Neural progenitor cell (in vitro differentiated cells): Measurements from ENCODE around the gene HPSE2. TPM values are rescaled to one million over a fixed set of nuclear protein-coding genes. Genes with fewer than 3 reads are reported as not detected.
A peak's percentile ranks its signal among the peaks of the same experiment; 100 is the strongest.

Source experiments
- DNase-seq: peaks from one replicate; pipeline ENCODE4 v3.0.0-alpha.2; 2016; ENCODE audit warnings: low spot score
- H2AFZ ChIP-seq: fragments of 200-600 bp; sonication (generic); replicated peaks from 2 replicates; pipeline ENCODE4 v1.6.1; 2016; ENCODE audit warnings: antibody characterized with exemption
- H3F3A ChIP-seq: fragments of 200-600 bp; sonication (generic); 2 replicates; pipeline ENCODE4 v1.6.1; 2016; ENCODE audit warnings: antibody characterized with exemption, low read depth
- H3K27ac ChIP-seq: fragments of 200-600 bp; sonication (generic); 2 replicates; pipeline ENCODE4 v1.5.1; 2016; ENCODE audit warnings: mild to moderate bottlenecking
- H3K27me3 ChIP-seq: fragments of 200-600 bp; sonication (generic); 2 replicates; pipeline ENCODE4 v1.6.1; 2016; ENCODE audit warnings: mild to moderate bottlenecking, moderate library complexity
- H3K36me3 ChIP-seq: fragments of 200-600 bp; sonication (generic); 2 replicates; pipeline ENCODE4 v1.5.1; 2016
- H3K4me1 ChIP-seq: fragments of 200-600 bp; sonication (generic); 2 replicates; pipeline ENCODE4 v1.6.1; 2016; ENCODE audit warnings: mixed run types
- H3K4me2 ChIP-seq: fragments of 200-600 bp; sonication (generic); 2 replicates; pipeline ENCODE4 v1.6.1; 2016
- H3K4me3 ChIP-seq: fragments of 200-600 bp; sonication (generic); 2 replicates; pipeline ENCODE4 v1.5.1; 2016
- H3K79me2 ChIP-seq: fragments of 200-600 bp; sonication (generic); 2 replicates; pipeline ENCODE4 v1.6.1; 2016; ENCODE audit warnings: low read depth
- H3K9ac ChIP-seq: fragments of 200-600 bp; sonication (generic); 2 replicates; pipeline ENCODE4 v1.6.1; 2016
- H3K9me3 ChIP-seq: fragments of 200-600 bp; sonication (generic); 2 replicates; pipeline ENCODE4 v1.5.1; 2016; ENCODE audit warnings: low read depth
- H4K20me1 ChIP-seq: fragments of 200-600 bp; sonication (generic); 2 replicates; pipeline ENCODE4 v1.6.1; 2016; ENCODE audit warnings: low read depth
- H3K27ac Mint-ChIP-seq: 3 replicates; pipeline ENCODE4 v1.8.0; 2021; ENCODE audit warnings: mixed read lengths
- H3K27me3 Mint-ChIP-seq: 2 replicates; pipeline ENCODE4 v1.8.0; 2022; ENCODE audit warnings: low read depth, mild to moderate bottlenecking, inconsistent platforms, moderate library complexity, mixed read lengths; ENCODE audit not compliant: insufficient read depth
- H3K36me3 Mint-ChIP-seq: 3 replicates; pipeline ENCODE4 v1.8.0; 2021; ENCODE audit warnings: mixed read lengths
- H3K4me1 Mint-ChIP-seq: 3 replicates; pipeline ENCODE4 v1.8.0; 2021; ENCODE audit warnings: mixed read lengths
- H3K4me3 Mint-ChIP-seq: 3 replicates; pipeline ENCODE4 v1.8.0; 2021; ENCODE audit warnings: mild to moderate bottlenecking, moderate library complexity, mixed read lengths
- H3K9me3 Mint-ChIP-seq: 3 replicates; pipeline ENCODE4 v1.8.0; 2020; ENCODE audit warnings: mixed read lengths
- EZH2 ChIP-seq: fragments of 200-600 bp; sonication (generic); IDR thresholded peaks from 2 replicates; pipeline ENCODE4 v1.6.1; 2017; ENCODE audit warnings: antibody characterized with exemption, mild to moderate bottlenecking, moderate library complexity
- EZH2phosphoT487 ChIP-seq: fragments of 200-600 bp; sonication (generic); IDR thresholded peaks from 2 replicates; pipeline ENCODE4 v1.6.1; 2017; ENCODE audit warnings: antibody characterized with exemption
- total RNA-seq: library from RNA; depleted of rRNA; stranded (reverse); fragments of >200 nt; gene quantifications from 2 replicates; pipeline ENCODE4 v1.2.3, GENCODE V29; 2015; ENCODE audit warnings: low replicate concordance
- TF ChIP-seq, protein P1 (sequence below): fragments of 200-600 bp; sonication (generic); IDR thresholded peaks from 2 replicates; pipeline ENCODE4 v1.5.1; 2017; ENCODE audit warnings: antibody characterized with exemption, mild to moderate bottlenecking

Gene HPSE2
- total RNA-seq, 1 donor from 2014 or later = 3.4 TPM

DNA sequence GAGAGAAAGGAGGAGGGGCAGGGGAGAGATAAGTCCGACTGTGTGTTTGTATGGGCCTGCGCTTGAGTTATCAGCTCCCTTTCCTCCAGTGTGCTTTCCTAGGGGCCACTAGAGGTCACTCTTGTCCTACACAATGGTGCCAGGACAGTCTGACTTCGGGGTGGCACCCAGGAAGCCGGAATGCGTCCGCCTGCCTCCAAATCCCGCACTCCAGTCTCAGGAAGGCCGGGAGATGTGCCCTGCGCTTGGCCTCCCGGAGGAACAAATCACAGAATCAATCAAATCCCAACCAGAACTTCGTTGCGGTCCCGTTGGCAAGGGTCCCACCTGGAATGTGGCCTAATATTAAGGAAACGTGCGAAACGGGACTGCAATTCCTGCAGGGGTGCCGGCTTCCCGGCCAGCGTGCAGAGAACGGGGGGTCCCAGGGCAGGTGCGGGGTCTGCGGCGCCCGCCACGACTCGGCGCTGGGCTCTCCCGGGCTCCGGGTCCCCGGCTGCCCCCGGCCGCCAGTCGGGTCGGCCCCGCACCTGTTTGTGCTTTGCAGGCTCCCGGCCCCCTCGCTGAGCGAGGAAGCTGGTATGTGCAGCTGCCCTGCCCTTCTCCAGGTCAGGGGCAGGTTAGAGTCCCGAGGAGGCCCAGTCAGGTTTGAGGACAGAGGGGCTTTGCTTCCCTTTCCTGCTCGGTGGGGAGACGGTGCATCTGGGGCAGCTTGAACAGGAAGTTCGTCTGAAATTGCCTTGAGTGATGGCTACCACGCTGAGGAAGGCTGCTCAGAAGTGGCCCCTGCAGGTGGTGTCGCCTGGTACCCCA lies 767.9 kb downstream of the HPSE2 start:
- H3K4me2 ChIP-seq = peak overlapping the region; percentile 71
- peaks cover 40% of the 10 kb centered on the region for H3K27me3 ChIP-seq
- H3K4me3 ChIP-seq = peak overlapping the region; percentile 39
- no peak overlapping the region for H3K9ac ChIP-seq
- H4K20me1 ChIP-seq = no peaks in the 10 kb centered on the region
- Mint-ChIP-seq H3K9me3 (no peaks in the 10 kb centered on the region), H3K4me1 (peaks cover 49% of the 10 kb centered on the region), H3K27ac (peak overlapping the region; percentile 94), H3K4me3 (peak overlapping the region; percentile 78), H3K27me3 (peaks cover 6% of the 10 kb centered on the region), H3K36me3 (no peaks in the 10 kb centered on the region)
- DNase-seq = peak; percentile 93
- no peaks in the 10 kb centered on the region for H3K79me2 ChIP-seq
- H3K4me1 ChIP-seq = peaks cover 33% of the 10 kb centered on the region
- no peak overlapping the region for H3K27ac ChIP-seq
- H3K36me3 ChIP-seq = no peaks in the 10 kb centered on the region
- no peaks in the 10 kb centered on the region for H3K9me3 ChIP-seq
- TF ChIP-seq EZH2phosphoT487 (no peak), EZH2 (peak; percentile 35)
- TF ChIP-seq, protein P1, sequence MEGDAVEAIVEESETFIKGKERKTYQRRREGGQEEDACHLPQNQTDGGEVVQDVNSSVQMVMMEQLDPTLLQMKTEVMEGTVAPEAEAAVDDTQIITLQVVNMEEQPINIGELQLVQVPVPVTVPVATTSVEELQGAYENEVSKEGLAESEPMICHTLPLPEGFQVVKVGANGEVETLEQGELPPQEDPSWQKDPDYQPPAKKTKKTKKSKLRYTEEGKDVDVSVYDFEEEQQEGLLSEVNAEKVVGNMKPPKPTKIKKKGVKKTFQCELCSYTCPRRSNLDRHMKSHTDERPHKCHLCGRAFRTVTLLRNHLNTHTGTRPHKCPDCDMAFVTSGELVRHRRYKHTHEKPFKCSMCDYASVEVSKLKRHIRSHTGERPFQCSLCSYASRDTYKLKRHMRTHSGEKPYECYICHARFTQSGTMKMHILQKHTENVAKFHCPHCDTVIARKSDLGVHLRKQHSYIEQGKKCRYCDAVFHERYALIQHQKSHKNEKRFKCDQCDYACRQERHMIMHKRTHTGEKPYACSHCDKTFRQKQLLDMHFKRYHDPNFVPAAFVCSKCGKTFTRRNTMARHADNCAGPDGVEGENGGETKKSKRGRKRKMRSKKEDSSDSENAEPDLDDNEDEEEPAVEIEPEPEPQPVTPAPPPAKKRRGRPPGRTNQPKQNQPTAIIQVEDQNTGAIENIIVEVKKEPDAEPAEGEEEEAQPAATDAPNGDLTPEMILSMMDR = peak; percentile 87
- H2AFZ ChIP-seq = peak overlapping the region; percentile 57
- peaks cover 9% of the 10 kb centered on the region for H3F3A ChIP-seq

DNA sequence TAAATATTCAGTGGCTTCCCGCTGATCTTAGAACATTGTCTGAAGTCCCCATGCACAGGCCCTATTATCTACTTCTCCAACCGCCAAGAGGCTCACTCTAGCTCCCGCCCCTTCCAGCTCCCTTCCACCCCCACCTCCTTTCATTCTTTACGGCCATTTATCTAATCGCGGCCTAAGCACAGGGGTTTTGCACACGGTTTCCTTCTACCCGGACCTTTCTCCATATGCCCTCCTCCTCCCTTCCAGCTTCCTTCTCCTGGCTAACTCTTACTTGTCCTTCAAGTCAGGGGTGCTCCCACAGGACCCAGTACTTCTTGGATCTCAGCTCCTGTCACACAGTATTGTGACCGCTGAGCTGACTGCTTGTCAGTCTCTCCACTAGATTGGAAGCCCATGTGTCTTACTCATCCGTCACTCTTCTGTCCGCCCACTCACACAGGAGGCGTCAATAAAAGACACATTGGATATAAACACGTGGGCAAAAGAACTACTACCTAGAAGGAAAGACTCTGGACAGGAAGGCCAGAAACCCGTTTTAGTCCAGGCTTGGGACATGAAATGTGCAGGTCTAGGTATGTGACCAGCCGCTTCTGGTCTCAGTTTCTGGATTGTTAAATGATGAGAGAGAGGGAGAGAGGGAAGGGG lies 768.7 kb downstream of the HPSE2 start:
- TF ChIP-seq EZH2phosphoT487 (no peak), EZH2 (no peak)
- TF ChIP-seq, protein P1 = no peak
- Histone ChIP-seq H4K20me1 (no peaks in the 10 kb centered on the region), H3K4me1 (peaks cover 26% of the 10 kb centered on the region), H3F3A (peaks cover 3% of the 10 kb centered on the region), H3K4me2 (no peak overlapping the region), H3K4me3 (no peak overlapping the region), H2AFZ (peak overlapping the region; percentile 20), H3K9ac (no peak overlapping the region), H3K27me3 (peaks cover 40% of the 10 kb centered on the region), H3K9me3 (no peaks in the 10 kb centered on the region), H3K79me2 (no peaks in the 10 kb centered on the region), H3K27ac (no peak overlapping the region), H3K36me3 (no peaks in the 10 kb centered on the region)
- Mint-ChIP-seq H3K9me3 (no peaks in the 10 kb centered on the region), H3K4me1 (peaks cover 42% of the 10 kb centered on the region), H3K36me3 (no peaks in the 10 kb centered on the region), H3K4me3 (no peak overlapping the region), H3K27ac (peak overlapping the region; percentile 94), H3K27me3 (peaks cover 3% of the 10 kb centered on the region)
- DNase-seq = no peak

DNA sequence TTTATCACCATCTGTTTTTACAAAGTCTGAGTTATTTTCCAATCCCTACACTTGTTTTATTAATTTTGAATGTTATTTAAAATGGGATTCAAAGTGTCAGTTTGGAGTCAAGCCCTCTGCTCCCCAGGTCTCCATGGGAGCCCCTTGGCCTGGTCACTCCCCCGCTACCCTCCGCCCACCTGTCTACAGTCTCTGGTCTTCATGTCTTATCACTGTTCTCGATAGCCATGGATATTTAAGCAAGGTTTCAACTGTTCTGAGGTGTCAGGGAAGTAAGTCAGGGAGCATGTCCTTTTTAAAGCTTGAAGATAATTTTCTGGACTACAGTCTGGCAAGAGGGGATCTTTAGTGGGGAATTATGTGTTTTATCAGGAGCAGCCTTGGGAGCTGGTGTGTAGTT lies 769.8 kb downstream of the HPSE2 start:
- Histone ChIP-seq H3K9me3 (no peaks in the 10 kb centered on the region), H3F3A (no peaks in the 10 kb centered on the region), H2AFZ (no peak overlapping the region), H3K27ac (no peak overlapping the region), H3K27me3 (peaks cover 33% of the 10 kb centered on the region), H3K36me3 (no peaks in the 10 kb centered on the region), H3K9ac (no peak overlapping the region), H3K4me2 (no peak overlapping the region), H3K4me1 (peaks cover 17% of the 10 kb centered on the region), H4K20me1 (no peaks in the 10 kb centered on the region), H3K79me2 (no peaks in the 10 kb centered on the region), H3K4me3 (no peak overlapping the region)
- TF ChIP-seq EZH2phosphoT487 = no peak
- TF ChIP-seq EZH2 = no peak
- TF ChIP-seq, protein P1 = no peak
- DNase-seq = no peak
- Mint-ChIP-seq H3K27ac (no peak overlapping the region), H3K4me1 (peaks cover 31% of the 10 kb centered on the region), H3K36me3 (no peaks in the 10 kb centered on the region), H3K4me3 (peak overlapping the region; percentile 12), H3K9me3 (no peaks in the 10 kb centered on the region), H3K27me3 (peaks cover 3% of the 10 kb centered on the region)
